Fibroblast of peridontal ligament (primary cell): ENCODE data around the gene ZDHHC17.
"Not testable (repeated sequence)": the region's sequence is repeated elsewhere in the genome, so short reads cannot be mapped to it uniquely, and the experiment has no call there.

Experiments used
- DNase-seq: peaks from one replicate; pipeline ENCODE4 v3.0.0-alpha.2; 2010; ENCODE audit errors: extremely low read depth

Gene ZDHHC17, protein sequence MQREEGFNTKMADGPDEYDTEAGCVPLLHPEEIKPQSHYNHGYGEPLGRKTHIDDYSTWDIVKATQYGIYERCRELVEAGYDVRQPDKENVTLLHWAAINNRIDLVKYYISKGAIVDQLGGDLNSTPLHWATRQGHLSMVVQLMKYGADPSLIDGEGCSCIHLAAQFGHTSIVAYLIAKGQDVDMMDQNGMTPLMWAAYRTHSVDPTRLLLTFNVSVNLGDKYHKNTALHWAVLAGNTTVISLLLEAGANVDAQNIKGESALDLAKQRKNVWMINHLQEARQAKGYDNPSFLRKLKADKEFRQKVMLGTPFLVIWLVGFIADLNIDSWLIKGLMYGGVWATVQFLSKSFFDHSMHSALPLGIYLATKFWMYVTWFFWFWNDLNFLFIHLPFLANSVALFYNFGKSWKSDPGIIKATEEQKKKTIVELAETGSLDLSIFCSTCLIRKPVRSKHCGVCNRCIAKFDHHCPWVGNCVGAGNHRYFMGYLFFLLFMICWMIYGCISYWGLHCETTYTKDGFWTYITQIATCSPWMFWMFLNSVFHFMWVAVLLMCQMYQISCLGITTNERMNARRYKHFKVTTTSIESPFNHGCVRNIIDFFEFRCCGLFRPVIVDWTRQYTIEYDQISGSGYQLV

DNA sequence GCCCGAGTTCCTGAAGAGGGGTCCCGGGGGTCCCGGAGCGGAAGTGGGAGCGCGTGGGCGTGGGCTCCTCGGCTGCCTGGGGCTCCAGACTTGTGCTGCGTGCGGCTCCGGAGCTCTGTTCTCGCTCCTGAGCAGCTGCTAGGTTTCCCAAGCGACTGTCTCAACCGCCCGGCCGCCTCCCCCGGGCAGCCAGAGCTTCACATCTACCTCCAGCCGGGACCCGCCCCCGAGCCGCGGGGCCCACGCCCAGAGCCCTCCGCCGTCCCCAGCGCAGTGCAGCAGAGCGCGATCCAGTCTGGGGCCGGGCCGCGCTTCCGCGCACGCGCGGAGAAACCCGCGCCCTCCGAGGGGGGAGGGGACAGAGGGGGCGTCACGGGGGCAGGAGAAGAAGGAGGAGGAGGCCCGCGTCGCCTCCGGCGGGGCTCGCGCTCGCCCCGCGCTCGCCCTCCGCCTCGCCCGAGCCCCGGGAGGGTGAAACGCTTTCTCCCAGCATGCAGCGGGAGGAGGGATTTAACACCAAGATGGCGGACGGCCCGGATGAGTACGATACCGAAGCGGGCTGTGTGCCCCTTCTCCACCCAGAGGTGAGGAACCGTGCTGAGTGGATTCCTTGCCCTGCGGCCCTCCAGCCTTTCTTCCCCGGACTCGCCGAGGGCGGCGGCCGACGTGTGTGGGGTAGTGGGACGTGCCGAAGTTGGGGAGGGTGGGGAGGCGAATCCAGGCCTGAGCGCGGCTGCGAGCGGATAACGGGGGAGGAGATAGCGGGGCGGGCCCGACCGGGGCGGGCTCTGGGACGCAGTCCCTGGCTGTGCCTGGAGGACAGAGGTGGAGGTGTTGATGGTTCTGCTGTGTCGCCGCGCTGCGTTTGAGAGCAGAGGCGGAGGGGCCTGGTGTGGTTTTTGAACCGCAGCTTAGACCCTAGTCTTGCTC, at the start of gene ZDHHC17:
Gene ZDHHC17 (plus strand): TSS at position 370 of the 930 bp plus-strand sequence. CDS start 122 bp downstream, at position 492.
- peak; percentile 91 for DNase-seq

GRCh38 chr12:76714415-76714814, 49.5 kb upstream of the ZDHHC17 start:
- DNase-seq = no peak

DNA sequence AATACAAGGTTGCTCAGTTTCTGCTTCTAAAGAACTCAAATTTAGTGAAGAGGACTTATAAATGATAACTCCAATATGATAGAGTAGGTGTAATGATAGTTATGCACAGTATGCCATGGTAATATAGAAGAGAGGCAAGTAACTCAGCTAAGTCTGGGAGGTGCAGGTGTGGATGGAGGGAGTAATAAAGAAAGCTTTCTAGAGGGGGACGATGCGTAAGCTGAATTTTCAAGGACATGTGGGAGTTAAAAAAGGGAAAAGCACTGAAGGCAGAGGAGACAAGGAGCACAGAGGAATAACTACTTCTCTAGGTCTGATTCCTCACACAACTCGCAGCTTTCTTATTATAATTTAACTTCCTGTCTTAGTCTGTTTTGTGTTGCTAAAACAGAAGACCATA, 49.1 kb upstream of the ZDHHC17 start:
- DNase-seq = no peak

- DNase-seq = no peak
These were observed 48.6 kb upstream of the ZDHHC17 start for GRCh38 chr12:76715332-76715731.

GRCh38 chr12:76717314-76717713, 46.6 kb upstream of the ZDHHC17 start:
- no peak for DNase-seq

GRCh38 chr12:76719171-76720041, 44.5 kb upstream of the ZDHHC17 start:
- DNase-seq = no peak

GRCh38 chr12:76720068-76720467, 43.8 kb upstream of the ZDHHC17 start:
- no peak for DNase-seq

DNA sequence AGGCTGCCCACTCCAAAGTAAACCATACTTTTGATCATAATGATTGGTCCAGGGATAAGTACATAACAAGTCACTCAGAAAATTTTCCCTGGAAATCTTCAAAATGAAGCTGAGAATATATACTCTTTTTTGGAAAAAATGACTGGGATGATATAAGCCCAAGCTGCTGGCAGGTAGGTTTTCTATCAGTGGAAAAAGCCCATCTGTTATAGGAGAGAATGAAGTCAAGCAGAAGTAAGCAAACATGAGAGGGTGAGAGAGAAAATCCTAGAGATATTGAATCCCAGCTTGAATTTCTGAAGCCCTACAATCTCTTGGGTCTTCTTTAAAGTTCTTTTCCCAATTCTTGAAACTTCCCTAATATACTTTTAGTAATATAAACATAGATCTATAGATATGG, 37.3 kb upstream of the ZDHHC17 start:
- no peak for DNase-seq

DNA sequence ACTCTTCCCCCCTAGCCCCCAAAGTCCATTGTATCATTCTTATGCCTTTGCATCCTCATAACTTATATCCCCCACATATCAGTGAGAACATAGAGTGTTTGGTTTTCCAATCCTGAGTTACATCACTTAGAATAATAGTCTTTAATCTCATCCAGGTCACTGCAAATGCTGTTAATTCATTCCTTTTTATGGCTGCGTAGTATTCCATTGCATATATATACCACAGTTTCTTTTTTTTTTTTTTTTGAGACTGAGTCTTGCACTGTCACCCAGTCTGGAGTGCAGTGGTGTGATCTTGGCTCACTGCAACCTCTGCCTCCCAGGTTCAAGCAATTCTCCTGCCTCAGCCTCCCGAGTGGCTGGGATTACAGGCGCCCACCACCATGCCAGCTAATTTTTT, 31.7 kb upstream of the ZDHHC17 start:
- not testable (repeated sequence) for DNase-seq

GRCh38 chr12:76737689-76738088, 26.2 kb upstream of the ZDHHC17 start:
- DNase-seq = not testable (repeated sequence)

DNA sequence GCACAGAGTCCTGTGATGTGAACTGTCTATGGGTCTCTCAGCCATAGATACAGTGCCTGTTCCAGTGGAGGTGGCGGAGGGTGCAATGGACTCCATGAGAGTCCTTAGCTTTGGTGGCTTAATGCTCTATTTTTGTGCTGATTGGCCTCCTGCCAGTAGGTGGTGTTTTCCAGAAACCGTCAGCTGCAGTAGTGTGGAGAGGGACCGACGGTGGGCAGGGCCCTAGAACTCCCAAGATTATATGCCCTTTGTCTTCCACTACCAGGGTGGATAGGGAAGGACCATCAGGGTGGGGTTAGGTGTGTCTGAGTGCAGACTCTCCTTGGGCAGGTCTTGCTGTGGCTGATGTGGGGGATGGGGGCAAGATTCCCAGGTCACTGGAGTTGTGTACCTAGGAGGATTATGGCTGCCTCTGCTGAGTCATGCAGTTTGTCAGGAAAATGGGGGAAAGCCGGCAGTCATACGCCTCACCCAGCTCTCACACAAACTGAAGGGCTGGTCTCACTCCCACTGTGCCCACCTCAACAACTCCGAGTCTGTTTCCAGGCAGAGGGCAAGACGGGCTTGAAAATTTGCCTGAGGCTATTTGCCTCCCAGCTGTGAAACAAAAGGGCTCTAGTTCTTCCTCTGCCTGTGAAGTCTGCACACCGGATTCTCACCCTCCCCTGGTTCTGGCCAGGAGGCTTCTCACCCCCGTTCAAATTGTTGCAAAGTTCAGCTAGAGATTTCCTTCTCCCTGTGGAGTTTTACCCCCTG, 24.9 kb upstream of the ZDHHC17 start:
- no peak for DNase-seq

GRCh38 chr12:76739896-76740295, 24.0 kb upstream of the ZDHHC17 start:
- DNase-seq = no peak

DNA sequence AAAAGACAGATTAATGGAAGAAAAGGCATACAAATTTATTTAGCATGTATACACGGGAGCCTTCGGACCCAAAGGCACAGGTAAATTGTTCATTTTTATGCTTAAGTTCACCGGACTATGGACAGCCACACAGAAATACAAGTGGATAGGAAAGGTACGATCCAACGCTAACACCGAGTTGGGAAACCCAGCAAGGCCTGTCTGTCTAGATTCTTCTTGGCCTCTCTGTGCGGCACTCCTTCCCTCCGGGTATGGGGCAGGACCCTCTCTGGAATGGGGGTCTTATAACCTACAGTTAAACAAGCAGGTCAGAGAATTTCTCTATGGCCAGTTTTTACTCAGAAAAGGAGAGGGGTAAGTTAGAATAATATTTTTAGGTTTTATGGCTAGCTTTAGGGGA, 23.4 kb upstream of the ZDHHC17 start:
- no peak for DNase-seq

DNA sequence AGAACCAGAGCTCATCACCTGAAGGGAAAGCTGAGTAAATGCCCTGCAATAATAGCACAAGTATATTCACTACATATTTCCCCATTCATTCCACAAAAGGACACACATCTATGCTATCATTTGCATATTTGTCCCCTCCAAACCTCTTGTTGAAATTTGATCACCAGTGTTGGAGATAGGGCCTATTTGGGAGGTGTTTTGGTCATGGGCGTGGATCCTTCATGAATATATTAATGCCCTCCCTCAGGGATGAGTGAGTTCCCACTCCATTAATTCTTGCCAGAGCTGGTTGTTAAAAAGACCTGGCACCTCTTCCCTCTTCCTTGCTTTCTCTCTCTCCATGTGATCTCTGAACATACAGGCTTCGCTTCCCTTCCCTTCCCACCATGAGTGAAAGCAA, 18.6 kb upstream of the ZDHHC17 start:
- DNase-seq = no peak

DNA sequence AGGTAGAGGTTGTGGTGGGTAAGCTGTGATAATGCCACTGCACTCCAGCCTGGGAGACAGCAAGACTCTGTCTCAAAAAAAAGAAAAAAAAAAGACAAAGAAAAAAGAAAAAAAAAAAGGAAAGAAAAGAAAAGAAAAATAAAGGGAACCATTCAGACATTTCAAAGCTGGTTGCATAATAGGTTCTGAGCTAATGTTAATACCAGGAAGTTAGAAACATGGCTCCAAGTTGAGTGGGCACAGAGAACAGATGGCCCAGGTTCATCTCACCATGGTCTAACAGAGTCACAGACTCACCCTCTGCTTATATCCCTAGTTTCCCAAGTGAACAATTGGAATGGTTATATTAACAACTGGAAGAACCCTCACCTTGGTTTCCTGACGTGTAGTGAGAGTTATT, 17.4 kb upstream of the ZDHHC17 start:
- DNase-seq = no peak

DNA sequence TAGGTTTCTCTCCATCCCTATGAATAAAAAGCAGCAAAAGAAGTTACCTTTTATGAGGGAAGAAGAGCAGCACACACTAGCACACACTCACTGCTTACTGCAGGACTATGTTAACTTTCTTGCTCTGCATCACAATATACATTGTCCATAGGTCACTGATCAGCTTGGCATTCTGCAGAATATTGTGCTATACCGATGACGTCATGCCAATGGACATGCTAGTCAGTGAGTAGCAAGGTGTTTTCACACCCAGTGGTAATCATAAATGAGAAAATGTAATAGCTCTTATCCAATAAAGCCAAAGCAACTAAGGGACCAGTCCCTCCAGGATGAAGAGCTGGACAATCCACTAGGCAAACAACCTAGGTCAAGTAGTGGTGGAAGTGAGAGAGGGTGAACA, 16.7 kb upstream of the ZDHHC17 start:
- DNase-seq = no peak

- no peak for DNase-seq
These were observed 8.0 kb upstream of the ZDHHC17 start for GRCh38 chr12:76755829-76756379.

DNA sequence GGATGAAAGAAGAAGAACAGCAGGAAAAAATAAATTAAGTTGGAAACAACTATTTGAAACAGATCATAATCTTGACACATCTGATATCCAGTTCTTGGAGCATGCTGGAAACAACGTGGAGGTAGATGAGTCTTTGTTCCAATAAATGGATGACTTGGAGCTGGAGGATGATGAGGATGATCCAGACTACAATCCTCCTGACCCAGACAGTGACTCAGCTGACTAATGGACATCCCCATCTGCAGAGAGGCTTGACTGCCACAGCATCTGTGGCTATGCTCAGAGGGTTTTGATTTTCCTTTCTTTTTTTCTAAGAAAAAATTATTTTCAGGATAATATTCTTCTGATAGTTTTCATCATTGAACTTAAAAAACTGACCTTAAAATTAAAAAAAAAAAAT, 6.2 kb upstream of the ZDHHC17 start:
- no peak for DNase-seq

DNA sequence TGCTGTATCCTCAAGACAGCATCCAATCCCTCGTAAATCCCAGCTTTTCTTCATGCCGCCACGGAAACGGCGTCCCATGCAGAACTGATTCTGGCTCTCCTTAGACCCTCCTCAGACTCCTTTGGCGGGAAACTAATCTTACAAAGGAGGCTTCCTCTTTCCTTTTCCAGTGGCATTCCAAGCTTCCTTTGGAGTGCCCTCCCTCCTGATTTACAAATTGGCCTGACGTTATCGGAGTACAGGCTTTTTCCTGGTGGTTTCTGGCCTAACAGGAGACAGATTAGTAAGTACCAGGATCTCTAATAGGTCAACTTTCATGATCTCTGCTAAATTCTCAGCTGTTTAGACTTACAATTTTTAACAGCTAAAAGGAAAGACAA, 1.3 kb upstream of the ZDHHC17 start:
- DNase-seq = no peak

GRCh38 chr12:76764856-76765255, 941 bp downstream of the ZDHHC17 start:
- DNase-seq = peak; percentile 33
